Tracheal epithelial cell (primary cell): ENCODE results near the gene FYB2. TPM values are rescaled to one million over a fixed set of nuclear protein-coding genes. Genes with fewer than 3 reads are reported as not detected.

Source experiments
- total RNA-seq: library from RNA; depleted of rRNA; stranded (reverse); fragments of >200 nt; gene quantifications from 2 replicates; pipeline ENCODE4 v1.2.1, GENCODE V29; 2014

The FYB2 gene
- 0.24 TPM in 1 of 2 replicates, not detected in the other for total RNA-seq

GRCh38 chr1:56819387-56819899 is at the start of gene FYB2:
Gene FYB2, minus strand, starts transcription at chr1:56819404. Its CDS starts 114 bp downstream, at chr1:56819290.

GRCh38 chr1:56854521-56855099 is 35.4 kb upstream of the FYB2 start, which contains the start of gene C8A:
Gene C8A, plus strand, starts transcription at chr1:56854797. Its CDS starts 105 bp downstream, at chr1:56854902.

Other genes with a start within 250 kb of the FYB2 start
- 2.3 and 4.8 TPM in 2 replicates for gene PLPP3, start 239.8 kb downstream of the FYB2 start, total RNA-seq
- gene PRKAA2, start 174.1 kb downstream of the FYB2 start, total RNA-seq = 3.4 and 5.8 TPM in 2 replicates
- not detected in 2 replicates for gene C8A, start 35.4 kb upstream of the FYB2 start, total RNA-seq
- not detected in 2 replicates for gene C8B, start 146.6 kb upstream of the FYB2 start, total RNA-seq